GM18508 (cell line): Measurements from ENCODE around the gene CACNA2D3.
"Not testable (repeated sequence)": the region's sequence is repeated elsewhere in the genome, so short reads cannot be mapped to it uniquely, and the experiment has no call there.

Source experiments
- ATAC-seq: cut with Tn5 transposase; IDR thresholded peaks from one replicate; pipeline ENCODE4 v1.9.1; 2021; ENCODE audit warnings: moderate number of reproducible peaks; ENCODE audit not compliant: insufficient read depth, unreplicated experiment

CACNA2D3 gene

GRCh38 chr3:55064164-55064563, 941.8 kb downstream of the CACNA2D3 start:
- ATAC-seq = no peak

- no peak for ATAC-seq
Measured at GRCh38 chr3:55065331-55065730, 943.0 kb downstream of the CACNA2D3 start.

GRCh38 chr3:55066551-55067047, 944.2 kb downstream of the CACNA2D3 start:
- no peak for ATAC-seq

GRCh38 chr3:55069950-55070349, 947.6 kb downstream of the CACNA2D3 start:
- ATAC-seq = no peak

- ATAC-seq = no peak
Measured at GRCh38 chr3:55074796-55075195, 952.4 kb downstream of the CACNA2D3 start.

GRCh38 chr3:55075846-55076245, 953.5 kb downstream of the CACNA2D3 start:
- ATAC-seq = no peak

GRCh38 chr3:55077726-55078125, 955.4 kb downstream of the CACNA2D3 start:
- ATAC-seq = no peak

- ATAC-seq = no peak
Measured at GRCh38 chr3:55078876-55079275, 956.5 kb downstream of the CACNA2D3 start.

GRCh38 chr3:55085231-55085630, 962.9 kb downstream of the CACNA2D3 start:
- no peak for ATAC-seq

- ATAC-seq = no peak
Measured at GRCh38 chr3:55089211-55089610, 966.9 kb downstream of the CACNA2D3 start.

GRCh38 chr3:55090291-55090690, 967.9 kb downstream of the CACNA2D3 start:
- ATAC-seq = no peak

- ATAC-seq = no peak
Measured at GRCh38 chr3:55090746-55091145, 968.4 kb downstream of the CACNA2D3 start.

GRCh38 chr3:55091381-55092225, 969.3 kb downstream of the CACNA2D3 start:
- no peak for ATAC-seq

- no peak for ATAC-seq
Measured at GRCh38 chr3:55094676-55095075, 972.3 kb downstream of the CACNA2D3 start.

GRCh38 chr3:55097441-55097840, 975.1 kb downstream of the CACNA2D3 start:
- no peak for ATAC-seq

- ATAC-seq = no peak
Measured at GRCh38 chr3:55105647-55106046, 983.3 kb downstream of the CACNA2D3 start.

- ATAC-seq = no peak
Measured at GRCh38 chr3:55107187-55107586, 984.8 kb downstream of the CACNA2D3 start.

- ATAC-seq = not testable (repeated sequence)
Measured at GRCh38 chr3:55111906-55112305, 989.6 kb downstream of the CACNA2D3 start.

- no peak for ATAC-seq
Measured at GRCh38 chr3:55118451-55118850, 996.1 kb downstream of the CACNA2D3 start.

GRCh38 chr3:55119268-55119667, 996.9 kb downstream of the CACNA2D3 start:
- ATAC-seq = no peak

GRCh38 chr3:55122312-55122711, 1000.0 kb downstream of the CACNA2D3 start:
- no peak for ATAC-seq
